Measurements from ENCODE around the gene FAM171A1. TPM values are rescaled to one million over a fixed set of nuclear protein-coding genes. Genes with fewer than 3 reads are reported as not detected.

Gene FAM171A1
- total and polyA plus RNA-seq, 2 experiments from 2014 or later, result 24.4 to 29.5 TPM

DNA sequence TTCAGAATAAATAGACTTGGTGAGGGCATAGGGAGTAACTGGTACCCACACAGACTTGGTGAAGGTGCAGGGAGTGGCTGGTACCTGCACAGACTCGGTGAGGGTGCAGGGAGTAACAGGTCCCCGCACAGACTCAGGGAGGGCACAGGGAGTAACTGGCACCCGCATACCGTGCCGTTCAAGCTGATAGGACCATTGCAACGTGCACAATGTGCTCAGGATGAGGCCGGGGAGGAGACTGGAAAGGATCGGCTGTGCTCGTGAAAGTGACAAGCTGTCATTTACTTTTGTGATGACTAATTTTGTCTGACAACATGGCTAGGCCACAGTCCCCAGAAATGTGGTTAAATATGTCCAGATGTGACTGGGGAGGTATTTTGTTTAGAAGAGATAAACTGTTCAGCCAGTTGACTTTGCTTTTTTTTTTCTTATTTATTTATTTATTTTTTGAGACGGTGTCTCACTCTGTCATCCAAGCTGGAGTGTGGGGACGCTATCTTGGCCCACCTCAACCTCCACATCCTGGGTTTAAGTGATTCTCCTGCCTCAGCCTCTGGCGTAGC, 126.4 kb downstream of the FAM171A1 start:
- DNase-seq (ENCODE audit: low spot score), result no peak
- no peaks in the 10 kb centered on the region for H3K27me3 ChIP-seq
- H4K20me1 ChIP-seq (ENCODE audit: insufficient read depth, poor library complexity, severe bottlenecking), result no peaks in the 10 kb centered on the region
- no peaks in the 10 kb centered on the region for H3K9me3 ChIP-seq (ENCODE audit: low read depth)
- H3K36me3 ChIP-seq (replicated peaks; ENCODE audit: insufficient read depth, low read depth), result no peaks in the 10 kb centered on the region
- 80% methylated on average over 12 of the region's 12 CpGs for WGBS (ENCODE audit: low lambda C conversion rate, missing lambda C conversion rate)
- no peaks in the 10 kb centered on the region for H3K4me1 ChIP-seq (ENCODE audit: insufficient read depth)
- no peak overlapping the region for H3K4me2 ChIP-seq
- H3K9me2 ChIP-seq (replicated peaks; ENCODE audit: insufficient read depth), result no peaks in the 10 kb centered on the region
- no peak overlapping the region for H2AFZ ChIP-seq
- no peak for TF ChIP-seq EZH2phosphoT487 (IDR thresholded peaks at IDR 0.05; ENCODE audit: low read depth, severe bottlenecking, unreplicated experiment)
- TF ChIP-seq, protein P1, sequence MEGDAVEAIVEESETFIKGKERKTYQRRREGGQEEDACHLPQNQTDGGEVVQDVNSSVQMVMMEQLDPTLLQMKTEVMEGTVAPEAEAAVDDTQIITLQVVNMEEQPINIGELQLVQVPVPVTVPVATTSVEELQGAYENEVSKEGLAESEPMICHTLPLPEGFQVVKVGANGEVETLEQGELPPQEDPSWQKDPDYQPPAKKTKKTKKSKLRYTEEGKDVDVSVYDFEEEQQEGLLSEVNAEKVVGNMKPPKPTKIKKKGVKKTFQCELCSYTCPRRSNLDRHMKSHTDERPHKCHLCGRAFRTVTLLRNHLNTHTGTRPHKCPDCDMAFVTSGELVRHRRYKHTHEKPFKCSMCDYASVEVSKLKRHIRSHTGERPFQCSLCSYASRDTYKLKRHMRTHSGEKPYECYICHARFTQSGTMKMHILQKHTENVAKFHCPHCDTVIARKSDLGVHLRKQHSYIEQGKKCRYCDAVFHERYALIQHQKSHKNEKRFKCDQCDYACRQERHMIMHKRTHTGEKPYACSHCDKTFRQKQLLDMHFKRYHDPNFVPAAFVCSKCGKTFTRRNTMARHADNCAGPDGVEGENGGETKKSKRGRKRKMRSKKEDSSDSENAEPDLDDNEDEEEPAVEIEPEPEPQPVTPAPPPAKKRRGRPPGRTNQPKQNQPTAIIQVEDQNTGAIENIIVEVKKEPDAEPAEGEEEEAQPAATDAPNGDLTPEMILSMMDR (IDR thresholded peaks at IDR 0.05; ENCODE audit: poor library complexity), result no peak
- TF ChIP-seq EZH2 (IDR thresholded peaks at IDR 0.05; ENCODE audit: borderline replicate concordance), result no peak
- no peaks in the 10 kb centered on the region for H3K79me2 ChIP-seq
- no peak overlapping the region for H3K4me3 ChIP-seq
- no peak overlapping the region for H3K27ac ChIP-seq

DNA sequence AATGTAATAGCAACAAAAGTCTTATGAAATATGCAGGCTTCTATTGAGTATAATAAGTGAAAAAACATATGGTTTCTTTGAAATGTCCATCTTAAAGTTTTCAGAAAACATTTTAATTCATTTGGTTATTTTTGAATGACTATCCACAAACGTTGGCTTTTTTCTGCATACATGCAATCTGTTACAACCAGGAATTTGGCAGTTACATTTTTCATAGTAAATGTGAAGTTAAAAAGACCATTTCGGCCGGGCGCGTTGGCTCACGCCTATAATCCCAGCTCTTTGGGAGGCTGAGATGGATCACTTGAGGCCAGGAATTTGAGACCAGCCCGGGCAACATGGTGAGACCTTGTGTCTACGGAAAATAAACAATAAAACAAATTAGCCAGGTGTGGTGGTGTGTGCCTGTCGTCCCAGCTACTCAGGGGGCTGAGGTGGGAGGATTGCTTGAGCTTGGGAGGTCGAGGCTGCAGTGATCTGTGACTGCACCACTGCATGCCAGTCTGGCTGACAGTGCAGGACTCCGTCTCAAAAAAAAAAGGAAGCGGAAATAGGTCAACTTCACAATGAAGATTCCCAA, 128.7 kb downstream of the FAM171A1 start:
- H4K20me1 ChIP-seq (ENCODE audit: insufficient read depth, poor library complexity, severe bottlenecking), result no peaks in the 10 kb centered on the region
- H3K79me2 ChIP-seq, result no peaks in the 10 kb centered on the region
- H3K4me2 ChIP-seq, result no peak overlapping the region
- no peaks in the 10 kb centered on the region for H3K9me3 ChIP-seq (ENCODE audit: low read depth)
- H2AFZ ChIP-seq, result no peak overlapping the region
- WGBS (ENCODE audit: low lambda C conversion rate, missing lambda C conversion rate), result 91% methylated on average over 12 of the region's 12 CpGs
- no peak for TF ChIP-seq EZH2 (IDR thresholded peaks at IDR 0.05; ENCODE audit: borderline replicate concordance)
- no peak overlapping the region for H3K27ac ChIP-seq
- no peak overlapping the region for H3K4me3 ChIP-seq
- H3K9me2 ChIP-seq (replicated peaks; ENCODE audit: insufficient read depth), result no peaks in the 10 kb centered on the region
- H3K4me1 ChIP-seq (ENCODE audit: insufficient read depth), result no peaks in the 10 kb centered on the region
- H3K27me3 ChIP-seq, result no peaks in the 10 kb centered on the region
- no peak for DNase-seq (ENCODE audit: low spot score)
- no peaks in the 10 kb centered on the region for H3K36me3 ChIP-seq (replicated peaks; ENCODE audit: insufficient read depth, low read depth)

DNA sequence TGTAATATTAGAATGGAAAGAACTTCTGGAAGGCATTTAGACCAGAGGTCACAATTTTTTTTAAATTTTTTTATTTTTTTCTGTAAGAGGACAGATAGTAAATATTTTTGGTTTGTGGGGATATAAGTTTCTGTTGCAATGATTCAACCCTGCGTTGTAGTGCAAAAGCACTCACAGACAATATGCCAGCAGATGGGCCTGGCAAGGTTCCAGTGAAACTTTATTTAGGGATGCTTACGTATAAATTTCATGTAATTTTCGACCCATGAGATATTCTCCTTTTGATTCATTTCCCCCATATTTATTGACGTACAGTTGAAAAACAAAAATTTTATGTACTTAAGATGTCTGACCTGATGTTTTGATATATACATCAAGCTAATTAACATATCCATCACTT, 129.8 kb downstream of the FAM171A1 start:
- DNase-seq (ENCODE audit: low spot score), result no peak
- H3K9me3 ChIP-seq (ENCODE audit: low read depth), result no peaks in the 10 kb centered on the region
- no peak overlapping the region for H3K4me3 ChIP-seq
- no peaks in the 10 kb centered on the region for H4K20me1 ChIP-seq (ENCODE audit: insufficient read depth, poor library complexity, severe bottlenecking)
- H3K9me2 ChIP-seq (replicated peaks; ENCODE audit: insufficient read depth), result no peaks in the 10 kb centered on the region
- no peaks in the 10 kb centered on the region for H3K4me1 ChIP-seq (ENCODE audit: insufficient read depth)
- no peak overlapping the region for H3K4me2 ChIP-seq
- TF ChIP-seq, protein P1 (IDR thresholded peaks at IDR 0.05; ENCODE audit: poor library complexity), result no peak
- TF ChIP-seq EZH2 (IDR thresholded peaks at IDR 0.05; ENCODE audit: borderline replicate concordance) (no peak), EZH2phosphoT487 (IDR thresholded peaks at IDR 0.05; ENCODE audit: low read depth, severe bottlenecking, unreplicated experiment) (no peak)
- H2AFZ ChIP-seq, result no peak overlapping the region
- H3K27me3 ChIP-seq, result no peaks in the 10 kb centered on the region
- H3K36me3 ChIP-seq (replicated peaks; ENCODE audit: insufficient read depth, low read depth), result no peaks in the 10 kb centered on the region
- no peak overlapping the region for H3K27ac ChIP-seq
- no peaks in the 10 kb centered on the region for H3K79me2 ChIP-seq
- WGBS (ENCODE audit: low lambda C conversion rate, missing lambda C conversion rate), result 93% methylated on average over 4 of the region's 4 CpGs

DNA sequence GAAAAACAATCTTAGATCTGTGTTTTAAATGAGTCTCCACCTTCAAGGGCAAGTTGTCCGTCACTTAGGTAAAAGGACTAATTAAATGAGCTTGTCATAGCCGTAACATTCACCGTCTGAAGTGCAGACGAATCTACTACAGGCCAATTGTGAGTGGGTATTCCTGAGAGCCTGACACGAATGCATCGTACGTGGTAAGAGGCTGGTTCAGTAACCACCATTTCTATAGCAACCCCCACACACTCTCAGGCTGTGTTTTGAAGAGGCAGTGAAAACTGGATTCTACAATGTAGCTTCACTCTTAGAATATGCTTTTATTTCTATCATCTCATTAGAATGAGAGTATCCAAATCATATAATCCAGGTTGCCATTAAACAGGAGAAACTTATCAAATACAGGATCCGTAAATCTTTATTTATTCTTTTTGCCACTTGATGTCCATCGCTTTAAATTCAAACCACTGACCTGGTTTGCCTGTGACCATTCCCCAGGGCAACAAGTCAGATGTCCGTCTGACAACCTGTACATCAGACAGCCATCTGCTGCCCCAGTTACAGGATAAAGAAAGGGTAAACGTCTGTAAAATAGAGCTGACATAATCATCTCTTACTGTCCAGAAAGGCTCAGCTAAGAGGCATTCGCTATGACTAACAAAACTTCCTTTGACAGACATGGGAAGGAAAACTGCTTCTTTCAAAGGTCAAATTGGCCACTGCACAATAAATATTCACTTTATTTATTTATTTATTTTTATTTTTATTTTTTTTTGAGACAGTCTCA, 132.3 kb downstream of the FAM171A1 start:
- TF ChIP-seq, protein P1 (IDR thresholded peaks at IDR 0.05; ENCODE audit: poor library complexity), result no peak
- no peak for TF ChIP-seq EZH2phosphoT487 (IDR thresholded peaks at IDR 0.05; ENCODE audit: low read depth, severe bottlenecking, unreplicated experiment)
- TF ChIP-seq EZH2 (IDR thresholded peaks at IDR 0.05; ENCODE audit: borderline replicate concordance), result no peak
- Histone ChIP-seq H3K4me2 (no peak overlapping the region), H3K9me2 (replicated peaks; ENCODE audit: insufficient read depth) (no peaks in the 10 kb centered on the region), H3K79me2 (no peaks in the 10 kb centered on the region), H4K20me1 (ENCODE audit: insufficient read depth, poor library complexity, severe bottlenecking) (no peaks in the 10 kb centered on the region), H3K4me1 (ENCODE audit: insufficient read depth) (no peaks in the 10 kb centered on the region), H3K4me3 (no peak overlapping the region), H2AFZ (no peak overlapping the region), H3K27me3 (no peaks in the 10 kb centered on the region), H3K27ac (no peak overlapping the region), H3K9me3 (ENCODE audit: low read depth) (no peaks in the 10 kb centered on the region), H3K36me3 (replicated peaks; ENCODE audit: insufficient read depth, low read depth) (no peaks in the 10 kb centered on the region)
- no peak for DNase-seq (ENCODE audit: low spot score)
- 90% methylated on average over 12 of the region's 12 CpGs for WGBS (ENCODE audit: low lambda C conversion rate, missing lambda C conversion rate)
